Measurements from ENCODE around the gene TRPM3.

The TRPM3 gene

GRCh38 chr9:70498866-70499265 lies 622.6 kb downstream of the TRPM3 start:
- TF ChIP-seq, protein P1, sequence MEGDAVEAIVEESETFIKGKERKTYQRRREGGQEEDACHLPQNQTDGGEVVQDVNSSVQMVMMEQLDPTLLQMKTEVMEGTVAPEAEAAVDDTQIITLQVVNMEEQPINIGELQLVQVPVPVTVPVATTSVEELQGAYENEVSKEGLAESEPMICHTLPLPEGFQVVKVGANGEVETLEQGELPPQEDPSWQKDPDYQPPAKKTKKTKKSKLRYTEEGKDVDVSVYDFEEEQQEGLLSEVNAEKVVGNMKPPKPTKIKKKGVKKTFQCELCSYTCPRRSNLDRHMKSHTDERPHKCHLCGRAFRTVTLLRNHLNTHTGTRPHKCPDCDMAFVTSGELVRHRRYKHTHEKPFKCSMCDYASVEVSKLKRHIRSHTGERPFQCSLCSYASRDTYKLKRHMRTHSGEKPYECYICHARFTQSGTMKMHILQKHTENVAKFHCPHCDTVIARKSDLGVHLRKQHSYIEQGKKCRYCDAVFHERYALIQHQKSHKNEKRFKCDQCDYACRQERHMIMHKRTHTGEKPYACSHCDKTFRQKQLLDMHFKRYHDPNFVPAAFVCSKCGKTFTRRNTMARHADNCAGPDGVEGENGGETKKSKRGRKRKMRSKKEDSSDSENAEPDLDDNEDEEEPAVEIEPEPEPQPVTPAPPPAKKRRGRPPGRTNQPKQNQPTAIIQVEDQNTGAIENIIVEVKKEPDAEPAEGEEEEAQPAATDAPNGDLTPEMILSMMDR (IDR thresholded peaks at IDR 0.05; ENCODE audit: insufficient read depth, low read length, missing control alignments), result no peak
- no peak for DNase-seq (ENCODE audit: low read depth, low spot score)
- ChIA-PET POLR2A (no interaction called here), CTCF (interaction anchor here (0.8 to 10.0 kb wide), 3 partner anchors 12 to 16 kb away, joined by 3 to 70 read pairs (median 30); no protein-coding TSS in a partner anchor)
- no peak overlapping the region for H3K4me3 ChIP-seq (ENCODE audit: low read depth, low read length)

- POLR2A ChIA-PET, result no interaction called here
- no peak for DNase-seq (ENCODE audit: low read depth, low spot score)
- CTCF ChIA-PET, result interaction anchor here (2.2 to 10.0 kb wide), 2 partner anchors 11 to 15 kb away, joined by 11 to 70 read pairs; no protein-coding TSS in a partner anchor
- TF ChIP-seq, protein P1 (IDR thresholded peaks at IDR 0.05; ENCODE audit: insufficient read depth, low read length, missing control alignments), result no peak
- no peak overlapping the region for H3K4me3 ChIP-seq (ENCODE audit: low read depth, low read length)
Observed at GRCh38 chr9:70496244-70496643, 625.2 kb downstream of the TRPM3 start.

DNA sequence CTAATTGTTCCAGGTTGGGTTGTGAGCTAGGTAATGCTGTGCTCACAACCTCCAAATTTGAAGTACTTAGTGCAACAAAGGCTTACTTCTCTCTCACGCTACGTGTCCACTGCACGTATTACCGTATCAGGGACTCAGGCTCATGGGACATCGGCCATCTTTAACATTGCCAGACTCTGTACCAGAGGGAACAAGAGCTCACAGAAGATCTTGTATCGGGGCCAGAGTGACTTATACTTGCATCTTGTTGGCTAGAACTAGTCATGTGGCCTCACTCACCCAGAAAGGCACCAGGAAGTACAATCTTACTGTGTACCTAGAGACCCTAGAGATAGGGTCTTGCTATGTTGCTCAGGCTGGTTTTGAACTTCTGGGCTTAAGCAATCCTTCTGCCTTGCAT lies 625.9 kb downstream of the TRPM3 start:
- H3K4me3 ChIP-seq (ENCODE audit: low read depth, low read length), result no peak overlapping the region
- CTCF ChIA-PET, result interaction anchor here (1.0 to 10.0 kb wide), 3 partner anchors 10 to 16 kb away, joined by 3 to 70 read pairs (median 11); no protein-coding TSS in a partner anchor
- TF ChIP-seq, protein P1 (IDR thresholded peaks at IDR 0.05; ENCODE audit: insufficient read depth, low read length, missing control alignments), result no peak
- POLR2A ChIA-PET, result no interaction called here
- no peak for DNase-seq (ENCODE audit: low read depth, low spot score)

GRCh38 chr9:70494221-70494620 lies 627.2 kb downstream of the TRPM3 start:
- no peak overlapping the region for H3K4me3 ChIP-seq (ENCODE audit: low read depth, low read length)
- DNase-seq (ENCODE audit: low read depth, low spot score), result no peak
- POLR2A ChIA-PET, result no interaction called here
- CTCF ChIA-PET, result interaction anchor here (1.3 to 10.0 kb wide), 3 partner anchors 9 to 17 kb away, joined by 5 to 70 read pairs (median 11); no protein-coding TSS in a partner anchor
- TF ChIP-seq, protein P1 (IDR thresholded peaks at IDR 0.05; ENCODE audit: insufficient read depth, low read length, missing control alignments), result no peak

- H3K4me3 ChIP-seq (ENCODE audit: low read depth, low read length), result no peak overlapping the region
- ChIA-PET CTCF (interaction anchor here (10.0 kb wide), 1 partner anchor 8 kb away, joined by 70 read pairs; no protein-coding TSS in a partner anchor), POLR2A (no interaction called here)
- DNase-seq (ENCODE audit: low read depth, low spot score), result no peak
- TF ChIP-seq, protein P1 (IDR thresholded peaks at IDR 0.05; ENCODE audit: insufficient read depth, low read length, missing control alignments), result no peak
Observed at GRCh38 chr9:70493029-70493428, 628.4 kb downstream of the TRPM3 start.

DNA sequence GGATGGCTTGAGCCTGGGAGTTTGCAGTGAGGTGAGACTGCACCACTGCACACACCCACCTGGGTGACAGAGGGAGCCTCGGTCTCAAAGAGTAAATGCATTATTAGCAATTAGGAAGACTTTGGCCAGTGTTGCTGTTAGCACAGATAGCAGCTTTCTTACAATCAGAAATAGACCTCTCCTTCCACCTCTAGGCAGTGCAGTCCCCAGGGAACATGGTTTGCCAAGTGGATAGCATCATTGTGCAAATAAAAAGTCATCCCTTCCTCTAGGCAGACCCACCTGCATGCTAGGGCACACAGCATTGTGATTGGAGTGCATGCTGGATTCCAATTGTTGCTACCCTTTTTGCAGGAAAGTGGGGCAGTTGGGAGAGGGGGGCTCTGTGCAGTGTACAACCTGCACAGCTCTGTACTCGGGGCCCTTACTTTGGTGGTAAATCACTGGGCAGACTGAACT lies 629.1 kb downstream of the TRPM3 start:
- DNase-seq (ENCODE audit: low read depth, low spot score), result no peak
- CTCF ChIA-PET, result interaction anchor here (1.2 kb wide), 1 partner anchor 9 kb away, joined by 5 read pairs; no protein-coding TSS in a partner anchor
- H3K4me3 ChIP-seq (ENCODE audit: low read depth, low read length), result no peak overlapping the region
- POLR2A ChIA-PET, result no interaction called here
- TF ChIP-seq, protein P1 (IDR thresholded peaks at IDR 0.05; ENCODE audit: insufficient read depth, low read length, missing control alignments), result no peak
